Vagina (tissue), 2 donors: Measurements from ENCODE around the gene AGL.

Experiments used
- POLR2AphosphoS5 ChIP-seq, 2 donors: sonication (generic); formaldehyde crosslinking; IDR thresholded peaks; one replicate each; pipeline ENCODE4 v1.9.0; 2017; ENCODE audit warnings: antibody characterized with exemption in 2 of 2, mild to moderate bottlenecking in 2 of 2, low read depth in 1 of 2; ENCODE audit not compliant: insufficient read depth in 1 of 2
- TF ChIP-seq, protein P1 (sequence below), 3 experiments: fragments of 450-650 bp in 2 of 3; fragments of 200-600 bp in 1 of 3; sonication (generic) in 1 of 3; IDR thresholded peaks; one replicate each; pipeline ENCODE4 v1.5.1; 2017 to 2019; ENCODE audit warnings: antibody characterized with exemption in 3 of 3, mild to moderate bottlenecking in 2 of 3, moderate library complexity in 2 of 3

DNA sequence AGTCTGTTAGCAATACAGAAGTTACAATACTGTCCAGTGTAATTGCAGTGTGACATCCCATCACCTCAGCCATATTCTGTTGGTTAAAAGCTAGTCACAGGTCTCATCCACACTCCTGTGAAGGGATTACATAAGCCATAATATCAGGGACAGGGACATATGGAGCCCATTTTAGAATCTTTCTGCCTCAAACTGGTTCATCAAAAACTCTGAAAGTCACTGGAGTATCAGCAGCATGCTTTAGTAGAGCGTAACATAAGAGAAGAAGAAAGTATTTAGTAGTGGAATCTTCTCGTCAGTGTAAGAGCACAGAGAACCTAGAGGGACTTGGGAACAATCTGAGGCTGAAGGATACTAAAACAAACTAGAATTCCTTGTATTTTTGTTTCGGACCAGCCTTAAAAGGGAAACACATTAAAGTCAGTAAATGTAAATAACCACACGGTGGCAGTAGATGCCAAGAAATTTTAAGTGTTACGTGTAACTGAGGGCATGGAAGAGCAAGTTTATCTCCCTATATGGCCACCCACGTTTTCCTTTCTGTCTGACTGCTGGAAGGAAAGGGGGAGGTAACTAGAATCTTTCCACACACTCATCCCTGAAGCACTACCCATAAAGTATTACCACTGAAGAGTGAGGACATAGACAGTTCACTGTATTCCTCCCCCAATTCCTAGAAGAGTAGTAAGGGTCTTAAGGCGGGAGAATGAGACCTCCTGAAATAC, 41.6 kb upstream of the AGL start:
- TF ChIP-seq, protein P1, sequence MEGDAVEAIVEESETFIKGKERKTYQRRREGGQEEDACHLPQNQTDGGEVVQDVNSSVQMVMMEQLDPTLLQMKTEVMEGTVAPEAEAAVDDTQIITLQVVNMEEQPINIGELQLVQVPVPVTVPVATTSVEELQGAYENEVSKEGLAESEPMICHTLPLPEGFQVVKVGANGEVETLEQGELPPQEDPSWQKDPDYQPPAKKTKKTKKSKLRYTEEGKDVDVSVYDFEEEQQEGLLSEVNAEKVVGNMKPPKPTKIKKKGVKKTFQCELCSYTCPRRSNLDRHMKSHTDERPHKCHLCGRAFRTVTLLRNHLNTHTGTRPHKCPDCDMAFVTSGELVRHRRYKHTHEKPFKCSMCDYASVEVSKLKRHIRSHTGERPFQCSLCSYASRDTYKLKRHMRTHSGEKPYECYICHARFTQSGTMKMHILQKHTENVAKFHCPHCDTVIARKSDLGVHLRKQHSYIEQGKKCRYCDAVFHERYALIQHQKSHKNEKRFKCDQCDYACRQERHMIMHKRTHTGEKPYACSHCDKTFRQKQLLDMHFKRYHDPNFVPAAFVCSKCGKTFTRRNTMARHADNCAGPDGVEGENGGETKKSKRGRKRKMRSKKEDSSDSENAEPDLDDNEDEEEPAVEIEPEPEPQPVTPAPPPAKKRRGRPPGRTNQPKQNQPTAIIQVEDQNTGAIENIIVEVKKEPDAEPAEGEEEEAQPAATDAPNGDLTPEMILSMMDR (IDR thresholded peaks at IDR 0.05), result peak; percentile 26 to 73 (median 49)
- peak in 1 of 2 donors; percentile 66 for TF ChIP-seq POLR2AphosphoS5 (IDR thresholded peaks at IDR 0.05; ENCODE audit: insufficient read depth in 1 of 2, low read depth in 1 of 2)
